ENCODE measurements around the gene WBP11.

DNA sequence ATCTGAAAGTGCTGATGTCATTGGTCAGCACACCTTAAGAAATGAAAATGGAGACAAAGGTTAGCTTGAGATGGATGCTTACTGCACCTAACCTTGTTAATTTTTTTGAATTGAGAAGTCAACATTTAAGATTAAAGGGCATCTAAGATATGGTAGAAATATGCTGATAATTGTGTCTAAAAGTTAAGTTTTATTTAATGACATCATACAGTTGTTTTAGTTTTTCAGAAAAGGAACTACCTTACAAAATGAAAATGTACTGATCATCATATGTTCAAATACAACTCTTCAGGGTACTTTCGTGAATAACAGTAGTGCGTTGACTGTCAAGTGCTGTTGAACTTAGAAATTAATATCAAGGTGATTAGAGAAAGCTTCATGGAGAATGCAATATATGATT is 8.2 kb upstream of the WBP11 start:
- TF ChIP-seq CTCF (IDR thresholded peaks at IDR 0.05; ENCODE audit: low read depth, low read length) (no peak), EZH2phosphoT487 (IDR thresholded peaks at IDR 0.05; ENCODE audit: low read depth) (no peak)

Data from OCI-LY3 (cell line).